Effector memory CD8-positive, alpha-beta T cell (primary cell): ENCODE results near the gene PKHD1.

Source experiments
- ATAC-seq: fragments of 150-1000 bp; cut with Tn5 transposase; replicated peaks from 2 replicates; pipeline ENCODE4 v1.10.0; 2021; ENCODE audit warnings: mild to moderate bottlenecking, moderate library complexity
- DNase-seq, 3 experiments: peaks; one replicate each; pipeline ENCODE4 v3.0.0; 2021
- H3K27ac Mint-ChIP-seq, 2 donors: one replicate each; pipeline ENCODE4 v1.8.0; 2022; ENCODE audit warnings: mild to moderate bottlenecking in 2 of 2, mixed read lengths in 2 of 2, moderate library complexity in 2 of 2
- H3K27me3 Mint-ChIP-seq, 2 donors: one replicate each; pipeline ENCODE4 v1.8.0; 2022; ENCODE audit warnings: mixed read lengths in 2 of 2
- H3K36me3 Mint-ChIP-seq: one replicate; pipeline ENCODE4 v1.8.0; 2022; ENCODE audit warnings: mild to moderate bottlenecking, moderate library complexity, mixed read lengths; ENCODE audit not compliant: insufficient read depth
- H3K4me1 Mint-ChIP-seq, 2 donors: one replicate each; pipeline ENCODE4 v1.8.0; 2022; ENCODE audit warnings: low read depth in 2 of 2, mixed read lengths in 2 of 2
- H3K4me3 Mint-ChIP-seq, 2 donors: one replicate each; pipeline ENCODE4 v1.8.0; 2022; ENCODE audit warnings: mild to moderate bottlenecking in 2 of 2, mixed read lengths in 2 of 2, moderate library complexity in 2 of 2
- H3K9me3 Mint-ChIP-seq, 2 donors: one replicate each; pipeline ENCODE4 v1.8.0; 2022; ENCODE audit warnings: mixed read lengths in 2 of 2

Gene PKHD1

GRCh38 chr6:52053038-52053695 lies 34.2 kb downstream of the PKHD1 start:
- Mint-ChIP-seq H3K27ac (no peak overlapping the region), H3K36me3 (no peaks in the 10 kb centered on the region), H3K4me1 (no peaks in the 10 kb centered on the region), H3K4me3 (no peak overlapping the region), H3K27me3 (peaks cover 61 to 89% of the 10 kb centered on the region in 2 donors), H3K9me3 (no peaks in the 10 kb centered on the region)
- no peak for DNase-seq
- ATAC-seq, result no peak

GRCh38 chr6:52050051-52050405 lies 37.4 kb downstream of the PKHD1 start:
- Mint-ChIP-seq H3K27ac (no peak overlapping the region), H3K9me3 (no peaks in the 10 kb centered on the region)

GRCh38 chr6:52049252-52050050 lies 38.0 kb downstream of the PKHD1 start:
- H3K27ac Mint-ChIP-seq, result no peak overlapping the region
- no peak for ATAC-seq

More at GRCh38 chr6:52050051-52050405, 37.4 kb downstream of the PKHD1 start:
- H3K4me1 Mint-ChIP-seq, result no peaks in the 10 kb centered on the region
- DNase-seq (no peak), ATAC-seq (no peak)
- no peaks in the 10 kb centered on the region for H3K36me3 Mint-ChIP-seq
- H3K27me3 Mint-ChIP-seq, result peaks cover 49 to 79% of the 10 kb centered on the region in 2 donors
- H3K4me3 Mint-ChIP-seq, result no peak overlapping the region

GRCh38 chr6:52046456-52046855 lies 41.0 kb downstream of the PKHD1 start:
- Mint-ChIP-seq H3K27ac (no peak overlapping the region), H3K9me3 (no peaks in the 10 kb centered on the region), H3K4me3 (no peak overlapping the region), H3K36me3 (no peaks in the 10 kb centered on the region), H3K4me1 (no peaks in the 10 kb centered on the region), H3K27me3 (peaks cover 48 to 59% of the 10 kb centered on the region in 2 donors)
- DNase-seq (no peak), ATAC-seq (no peak)

More at GRCh38 chr6:52049252-52050050, 38.0 kb downstream of the PKHD1 start:
- H3K4me1 Mint-ChIP-seq, result no peaks in the 10 kb centered on the region
- DNase-seq, result peak in 1 of 3 experiments; percentile 2
- H3K9me3 Mint-ChIP-seq, result no peaks in the 10 kb centered on the region
- peaks cover 44 to 73% of the 10 kb centered on the region in 2 donors for H3K27me3 Mint-ChIP-seq
- H3K36me3 Mint-ChIP-seq, result no peaks in the 10 kb centered on the region
- no peak overlapping the region for H3K4me3 Mint-ChIP-seq

- no peaks in the 10 kb centered on the region for H3K36me3 Mint-ChIP-seq
- no peak overlapping the region for H3K27ac Mint-ChIP-seq
- peaks cover 43 to 55% of the 10 kb centered on the region in 2 donors for H3K27me3 Mint-ChIP-seq
- DNase-seq, result no peak
- no peak for ATAC-seq
- H3K4me3 Mint-ChIP-seq, result no peak overlapping the region
- H3K9me3 Mint-ChIP-seq, result no peaks in the 10 kb centered on the region
- no peaks in the 10 kb centered on the region for H3K4me1 Mint-ChIP-seq
Measured at GRCh38 chr6:52045481-52045880, 41.9 kb downstream of the PKHD1 start.

- Mint-ChIP-seq H3K9me3 (no peaks in the 10 kb centered on the region), H3K4me1 (no peaks in the 10 kb centered on the region), H3K27me3 (peaks cover 42 to 54% of the 10 kb centered on the region in 2 donors), H3K36me3 (no peaks in the 10 kb centered on the region), H3K4me3 (no peak overlapping the region), H3K27ac (no peak overlapping the region)
- no peak for DNase-seq
- no peak for ATAC-seq
Measured at GRCh38 chr6:52045033-52045432, 42.4 kb downstream of the PKHD1 start.

- DNase-seq (no peak), ATAC-seq (no peak)
- H3K27ac Mint-ChIP-seq, result no peak overlapping the region
- no peak overlapping the region for H3K4me3 Mint-ChIP-seq
- no peaks in the 10 kb centered on the region for H3K4me1 Mint-ChIP-seq
- H3K27me3 Mint-ChIP-seq, result peaks cover 35% of the 10 kb centered on the region in 2 donors
- H3K9me3 Mint-ChIP-seq, result no peaks in the 10 kb centered on the region
- H3K36me3 Mint-ChIP-seq, result no peaks in the 10 kb centered on the region
Measured at GRCh38 chr6:52042141-52042885, 45.1 kb downstream of the PKHD1 start.

GRCh38 chr6:52041134-52041533 lies 46.3 kb downstream of the PKHD1 start:
- DNase-seq (no peak), ATAC-seq (no peak)
- Mint-ChIP-seq H3K27ac (no peak overlapping the region), H3K27me3 (peaks cover 24 to 29% of the 10 kb centered on the region in 2 donors), H3K9me3 (no peaks in the 10 kb centered on the region), H3K36me3 (no peaks in the 10 kb centered on the region), H3K4me3 (no peak overlapping the region), H3K4me1 (no peaks in the 10 kb centered on the region)

GRCh38 chr6:52027699-52028098 lies 59.7 kb downstream of the PKHD1 start:
- ATAC-seq, result no peak
- no peak for DNase-seq
- Mint-ChIP-seq H3K4me3 (no peak overlapping the region), H3K9me3 (no peaks in the 10 kb centered on the region), H3K27ac (no peak overlapping the region), H3K4me1 (no peaks in the 10 kb centered on the region), H3K27me3 (peaks cover 26 to 58% of the 10 kb centered on the region in 2 donors), H3K36me3 (no peaks in the 10 kb centered on the region)

GRCh38 chr6:52024451-52025068 lies 62.9 kb downstream of the PKHD1 start:
- H3K27me3 Mint-ChIP-seq, result peaks cover 28 to 59% of the 10 kb centered on the region in 2 donors
- ATAC-seq (no peak), DNase-seq (no peak)
- H3K9me3 Mint-ChIP-seq, result no peaks in the 10 kb centered on the region
- no peaks in the 10 kb centered on the region for H3K4me1 Mint-ChIP-seq
- H3K27ac Mint-ChIP-seq, result no peak overlapping the region
- H3K36me3 Mint-ChIP-seq, result no peaks in the 10 kb centered on the region
- no peak overlapping the region for H3K4me3 Mint-ChIP-seq

- no peak for DNase-seq
- no peaks in the 10 kb centered on the region for H3K36me3 Mint-ChIP-seq
- peaks cover 23 to 59% of the 10 kb centered on the region in 2 donors for H3K27me3 Mint-ChIP-seq
- H3K4me1 Mint-ChIP-seq, result no peaks in the 10 kb centered on the region
- H3K4me3 Mint-ChIP-seq, result no peak overlapping the region
- ATAC-seq, result no peak
- no peak overlapping the region for H3K27ac Mint-ChIP-seq
- no peaks in the 10 kb centered on the region for H3K9me3 Mint-ChIP-seq
Measured at GRCh38 chr6:52022675-52023074, 64.7 kb downstream of the PKHD1 start.

GRCh38 chr6:52020945-52021570 lies 66.4 kb downstream of the PKHD1 start:
- Mint-ChIP-seq H3K27ac (no peak overlapping the region), H3K27me3 (peaks cover 15 to 51% of the 10 kb centered on the region in 2 donors), H3K4me1 (no peaks in the 10 kb centered on the region), H3K9me3 (no peaks in the 10 kb centered on the region), H3K36me3 (no peaks in the 10 kb centered on the region), H3K4me3 (no peak overlapping the region)
- ATAC-seq (no peak), DNase-seq (no peak)

- ATAC-seq, result no peak
- no peaks in the 10 kb centered on the region for H3K36me3 Mint-ChIP-seq
- DNase-seq, result no peak
Measured at GRCh38 chr6:52019881-52020280, 67.5 kb downstream of the PKHD1 start.

More at GRCh38 chr6:52019881-52020280, 67.5 kb downstream of the PKHD1 start:
- H3K4me1 Mint-ChIP-seq, result no peaks in the 10 kb centered on the region
- no peaks in the 10 kb centered on the region for H3K9me3 Mint-ChIP-seq
- no peak overlapping the region for H3K4me3 Mint-ChIP-seq
- H3K27me3 Mint-ChIP-seq, result peaks cover 15 to 47% of the 10 kb centered on the region in 2 donors
- H3K27ac Mint-ChIP-seq, result no peak overlapping the region
